NCI-H2107 treated with DMSO at 0.1 percent for 48 hours (cell line): ENCODE data around the gene ZIC5.

Experiments
- DNase-seq: peaks from one replicate; lab custom pipeline; 2025; ENCODE audit not compliant: unreplicated experiment; lab: John Stamatoyannopoulos, UW

The ZIC5 gene

GRCh38 chr13:99971576-99972189, at the start of gene ZIC5:
ZIC5 (minus strand) TSS chr13:99971767; CDS start chr13:99971603, 164 bp downstream.
- peak; percentile 96 for DNase-seq

- no peak for DNase-seq
These were observed 48.3 kb upstream of the ZIC5 start for GRCh38 chr13:100019780-100020356.

- no peak for DNase-seq
These were observed 43.1 kb upstream of the ZIC5 start for GRCh38 chr13:100014621-100015020.

- DNase-seq, result no peak
These were observed 26.7 kb upstream of the ZIC5 start for GRCh38 chr13:99998261-99998660.

- no peak for DNase-seq
These were observed 26.2 kb upstream of the ZIC5 start for GRCh38 chr13:99997702-99998214.

- peak; percentile 99 for DNase-seq
These were observed 24.9 kb upstream of the ZIC5 start for GRCh38 chr13:99996381-99996973.

GRCh38 chr13:99995589-99996380, 24.2 kb upstream of the ZIC5 start:
- peak; percentile 99 for DNase-seq

- peak; percentile 63 for DNase-seq
These were observed 23.6 kb upstream of the ZIC5 start for GRCh38 chr13:99995104-99995588.

- DNase-seq, result peak; percentile 63
These were observed 23.1 kb upstream of the ZIC5 start for GRCh38 chr13:99994638-99995020.

GRCh38 chr13:99993660-99994637, 22.4 kb upstream of the ZIC5 start:
- DNase-seq, result peak; percentile 66

- no peak for DNase-seq
These were observed 21.4 kb upstream of the ZIC5 start for GRCh38 chr13:99992949-99993351.

GRCh38 chr13:99991828-99992775, 20.5 kb upstream of the ZIC5 start:
- DNase-seq, result peak; percentile 66

GRCh38 chr13:99991013-99991827, 19.7 kb upstream of the ZIC5 start:
- no peak for DNase-seq

- no peak for DNase-seq
These were observed 18.8 kb upstream of the ZIC5 start for GRCh38 chr13:99990126-99990977.

GRCh38 chr13:99989276-99990125, 17.9 kb upstream of the ZIC5 start:
- peak; percentile 45 for DNase-seq

- DNase-seq, result peak; percentile 35
These were observed 17.1 kb upstream of the ZIC5 start for GRCh38 chr13:99988529-99989275.
